Calu3 (cell line): ENCODE data around the gene CD93. TPM values are rescaled to one million over a fixed set of nuclear protein-coding genes. Genes with fewer than 3 reads are reported as not detected.

Experiments
- BruUV-seq: library from RNA; stranded (reverse); fragments of 400-500 nt; replicated peaks from 2 replicates; lab custom pipeline; 2021; lab: Mats Ljungman, UMichigan
- CTCF ChIA-PET: fragments of 300-600 bp; sonication (Branson Sonifier 250); formaldehyde crosslinking; loops from one replicate; lab custom pipeline; 2022; ENCODE audit warnings: antibody characterized with exemption; lab: Charles Lee
- DNase-seq: peaks from one replicate; pipeline ENCODE4 v3.0.0; 2022
- H3K27ac Mint-ChIP-seq: one replicate; pipeline ENCODE4 v1.8.0; 2022; ENCODE audit warnings: mixed read lengths; ENCODE audit not compliant: unreplicated experiment
- H3K27me3 Mint-ChIP-seq: one replicate; pipeline ENCODE4 v1.8.0; 2022; ENCODE audit warnings: mixed read lengths; ENCODE audit not compliant: unreplicated experiment
- H3K36me3 Mint-ChIP-seq: one replicate; pipeline ENCODE4 v1.8.0; 2022; ENCODE audit warnings: mild to moderate bottlenecking, moderate library complexity, mixed read lengths; ENCODE audit not compliant: insufficient read depth, unreplicated experiment
- H3K4me1 Mint-ChIP-seq: one replicate; pipeline ENCODE4 v1.8.0; 2022; ENCODE audit warnings: mild to moderate bottlenecking, low read depth, mixed read lengths; ENCODE audit not compliant: unreplicated experiment
- H3K4me3 Mint-ChIP-seq: one replicate; pipeline ENCODE4 v1.8.0; 2022; ENCODE audit warnings: mild to moderate bottlenecking, low read depth, moderate library complexity, mixed read lengths; ENCODE audit not compliant: unreplicated experiment
- H3K9me3 Mint-ChIP-seq: one replicate; pipeline ENCODE4 v1.8.0; 2022; ENCODE audit warnings: low read depth, mixed read lengths; ENCODE audit not compliant: unreplicated experiment
- CTCF ChIP-seq: fragments of 200-600 bp; IDR thresholded peaks from one replicate; pipeline ENCODE4 v1.8.0; 2022; ENCODE audit warnings: antibody characterized with exemption; ENCODE audit not compliant: unreplicated experiment
- intact Hi-C: fragments of 100-400 bp; cut with micrococcal nuclease; formaldehyde crosslinking; loops from one replicate; pipeline ENCODE4 v1.10.0; 2022; ENCODE audit not compliant: unreplicated experiment
- total RNA-seq: library from RNA; stranded (reverse); gene quantifications from 2 replicates; pipeline ENCODE4 v1.2.3, GENCODE V29; 2022

Gene CD93
- total RNA-seq, 1 experiment from 2014 or later, result not detected

- DNase-seq, result no peak
- BruUV-seq, result no TSS peak
- Mint-ChIP-seq H3K27me3 (peaks cover 19% of the 10 kb centered on the region), H3K4me3 (no peak overlapping the region), H3K36me3 (no peaks in the 10 kb centered on the region), H3K9me3 (no peaks in the 10 kb centered on the region), H3K27ac (no peak overlapping the region), H3K4me1 (no peaks in the 10 kb centered on the region)
- no peak for TF ChIP-seq CTCF
- CTCF ChIA-PET, result no interaction called here
- intact Hi-C loops, result no loop called here
Measured at GRCh38 chr20:23086931-23087411, 847 bp upstream of the CD93 start.

- BruUV-seq, result no TSS peak
Measured at GRCh38 chr20:23085436-23086055, 578 bp downstream of the CD93 start.

GRCh38 chr20:23084845-23085365 is 1.2 kb downstream of the CD93 start:
- Mint-ChIP-seq H3K9me3 (no peaks in the 10 kb centered on the region), H3K27ac (no peak overlapping the region), H3K4me3 (no peak overlapping the region), H3K36me3 (no peaks in the 10 kb centered on the region), H3K4me1 (no peaks in the 10 kb centered on the region), H3K27me3 (peaks cover 19% of the 10 kb centered on the region)
- CTCF ChIA-PET, result no interaction called here
- intact Hi-C loops, result no loop called here
- no TSS peak for BruUV-seq
- no peak for DNase-seq
- TF ChIP-seq CTCF, result no peak

More at GRCh38 chr20:23085436-23086055, 578 bp downstream of the CD93 start:
- H3K27ac Mint-ChIP-seq, result no peak overlapping the region
- intact Hi-C loops, result no loop called here
- H3K27me3 Mint-ChIP-seq, result peaks cover 19% of the 10 kb centered on the region
- H3K4me1 Mint-ChIP-seq, result no peaks in the 10 kb centered on the region
- TF ChIP-seq CTCF, result no peak
- CTCF ChIA-PET, result no interaction called here
- no peak overlapping the region for H3K4me3 Mint-ChIP-seq
- DNase-seq, result no peak
- H3K9me3 Mint-ChIP-seq, result no peaks in the 10 kb centered on the region
- H3K36me3 Mint-ChIP-seq, result no peaks in the 10 kb centered on the region

- Mint-ChIP-seq H3K9me3 (no peaks in the 10 kb centered on the region), H3K4me3 (no peak overlapping the region), H3K27me3 (peaks cover 19% of the 10 kb centered on the region), H3K36me3 (no peaks in the 10 kb centered on the region), H3K27ac (no peak overlapping the region), H3K4me1 (no peaks in the 10 kb centered on the region)
- DNase-seq, result no peak
- CTCF ChIA-PET, result no interaction called here
- no peak for TF ChIP-seq CTCF
- BruUV-seq, result no TSS peak
- intact Hi-C loops, result no loop called here
Measured at GRCh38 chr20:23084282-23084844, 1.8 kb downstream of the CD93 start.
